MV-4-11 (cell line): Measurements from ENCODE around the gene NUP58.
A peak's percentile ranks its signal among the peaks of the same experiment; 100 is the strongest.
"Not testable (repeated sequence)": the region's sequence is repeated elsewhere in the genome, so short reads cannot be mapped to it uniquely, and the experiment has no call there.

Experiments
- DNase-seq: peaks from one replicate; lab custom pipeline; 2025; lab: John Stamatoyannopoulos, UW

Gene NUP58

GRCh38 chr13:25306671-25307464 is 5.4 kb downstream of the NUP58 start:
- DNase-seq, result no peak

DNA sequence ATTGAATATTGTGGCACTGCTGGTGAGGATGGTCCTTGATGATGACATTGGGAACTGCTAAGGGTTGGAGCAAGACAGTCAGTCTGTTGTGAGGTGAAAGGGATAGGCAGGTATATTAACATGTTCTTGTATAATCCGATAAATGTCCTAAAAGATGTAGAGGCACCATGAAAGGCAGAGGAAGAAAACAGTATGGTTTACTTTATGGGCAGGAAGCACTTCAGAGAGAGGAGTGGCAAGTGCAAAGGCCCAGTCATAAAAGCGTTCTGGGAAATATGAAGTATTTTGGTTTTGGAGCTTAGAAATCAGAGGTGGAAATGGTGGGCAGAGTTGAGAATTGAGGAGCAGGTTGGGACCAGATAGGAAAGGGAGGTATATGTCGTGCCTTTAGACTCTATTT is 9.5 kb downstream of the NUP58 start:
- no peak for DNase-seq

DNA sequence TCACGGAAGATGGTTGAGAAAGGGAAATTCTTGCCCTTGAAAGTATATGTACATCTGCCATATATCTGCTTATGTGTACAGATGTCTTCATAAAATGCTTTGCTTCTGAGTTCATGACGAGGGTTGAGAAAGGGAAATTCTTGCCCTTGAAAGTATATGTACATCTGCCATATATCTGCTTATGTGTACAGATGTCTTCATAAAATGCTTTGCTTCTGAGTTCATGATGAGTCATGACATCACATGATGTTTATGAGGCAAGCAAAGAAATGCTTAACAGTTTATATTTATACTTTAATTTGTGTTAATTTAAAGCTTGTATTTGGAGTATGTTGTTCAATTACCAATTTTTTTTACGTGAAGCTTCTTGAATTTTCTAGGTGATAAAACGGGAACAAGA is 17.5 kb downstream of the NUP58 start:
- peak; percentile 13 for DNase-seq

GRCh38 chr13:25319771-25320170 is 18.3 kb downstream of the NUP58 start:
- no peak for DNase-seq

GRCh38 chr13:25324100-25324499 is 22.7 kb downstream of the NUP58 start:
- no peak for DNase-seq

GRCh38 chr13:25329706-25330105 is 28.3 kb downstream of the NUP58 start:
- peak; percentile 19 for DNase-seq

DNA sequence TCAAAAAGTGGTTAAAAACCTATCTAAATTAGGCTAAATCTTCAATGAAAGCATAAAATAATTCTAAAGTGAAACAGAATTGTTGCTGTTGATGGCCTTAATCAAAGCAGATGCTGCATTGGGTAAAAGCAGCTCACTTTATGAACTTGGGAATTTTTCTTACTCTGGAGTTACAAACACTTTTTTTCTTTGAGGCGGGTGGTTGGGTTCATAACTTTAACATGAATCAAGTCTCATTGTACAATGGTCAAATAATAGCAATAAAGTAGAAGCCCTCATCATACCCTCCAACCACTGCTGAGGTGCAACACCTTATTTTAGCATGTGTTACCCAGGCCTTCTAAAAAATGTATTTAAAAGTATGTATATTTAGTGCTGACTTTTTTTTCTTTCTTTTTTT is 29.1 kb downstream of the NUP58 start:
- DNase-seq, result no peak

- no peak for DNase-seq
Observed at GRCh38 chr13:25335856-25336255, 34.4 kb downstream of the NUP58 start.

DNA sequence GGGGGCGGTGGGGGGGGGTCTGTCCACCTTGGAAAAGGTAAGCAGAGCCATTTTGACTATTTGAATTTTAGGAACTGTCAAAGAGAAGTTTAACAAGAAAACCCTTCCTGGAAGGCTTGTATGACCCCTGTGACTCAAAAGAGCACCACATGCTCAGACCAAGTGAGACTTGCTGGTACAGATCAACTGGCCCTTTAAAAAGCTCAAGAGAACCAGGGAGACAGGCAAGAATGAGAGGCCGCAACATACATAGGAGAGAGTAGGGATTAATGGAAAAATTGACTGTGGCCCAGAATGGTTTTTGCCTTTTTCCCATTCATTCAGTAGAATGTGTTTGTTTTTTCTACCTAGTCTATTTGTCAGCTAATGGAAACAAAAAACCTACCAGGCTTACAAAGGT is 44.2 kb downstream of the NUP58 start:
- no peak for DNase-seq

GRCh38 chr13:25347151-25347550 is 45.7 kb downstream of the NUP58 start:
- peak; percentile 28 for DNase-seq

GRCh38 chr13:25351404-25351803 is 50.0 kb downstream of the NUP58 start:
- no peak for DNase-seq

DNA sequence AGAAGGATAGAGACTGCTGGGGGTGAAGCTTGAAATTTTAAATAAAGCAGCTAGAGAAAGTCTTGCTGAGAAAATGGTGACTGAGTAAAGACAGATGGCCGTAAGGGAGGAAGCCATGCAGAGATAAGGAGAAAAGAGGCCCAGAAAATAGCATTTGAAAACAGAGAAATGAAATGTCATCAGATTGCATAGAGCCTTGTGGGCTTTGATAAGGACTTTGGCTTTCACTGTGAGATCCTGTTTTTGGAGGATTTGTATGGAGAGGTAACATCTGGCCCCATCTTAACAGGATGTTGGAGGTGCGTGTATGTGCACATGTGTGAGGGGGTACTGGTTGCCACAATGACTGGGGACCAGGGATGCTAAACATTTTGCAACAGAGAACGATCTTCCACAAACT is 50.8 kb downstream of the NUP58 start:
- DNase-seq, result no peak

- no peak for DNase-seq
Observed at GRCh38 chr13:25352806-25353205, 51.4 kb downstream of the NUP58 start.

GRCh38 chr13:25353344-25353743 is 51.9 kb downstream of the NUP58 start:
- no peak for DNase-seq

- DNase-seq, result no peak
Observed at GRCh38 chr13:25354377-25354776, 53.0 kb downstream of the NUP58 start.

DNA sequence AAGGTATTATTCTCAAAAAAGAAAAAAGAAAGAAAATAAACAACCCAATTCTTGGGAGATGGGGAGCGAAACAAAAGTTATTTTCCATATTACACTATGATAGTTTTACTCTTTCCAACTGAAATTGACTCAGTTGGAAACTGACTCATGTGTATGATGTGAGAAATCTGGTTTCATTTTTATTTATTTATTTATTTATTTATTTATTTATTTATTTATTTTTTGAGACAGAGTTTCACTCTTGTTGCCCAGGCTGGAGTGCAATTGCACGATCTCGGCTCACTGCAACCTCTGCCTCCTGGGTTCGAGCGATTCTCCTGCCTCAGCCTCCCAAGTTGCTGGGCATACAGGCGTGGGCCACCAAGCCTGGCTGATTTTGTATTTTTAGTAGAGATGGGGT is 59.0 kb downstream of the NUP58 start:
- not testable (repeated sequence) for DNase-seq

- no peak for DNase-seq
Observed at GRCh38 chr13:25365720-25366235, 64.4 kb downstream of the NUP58 start.

DNA sequence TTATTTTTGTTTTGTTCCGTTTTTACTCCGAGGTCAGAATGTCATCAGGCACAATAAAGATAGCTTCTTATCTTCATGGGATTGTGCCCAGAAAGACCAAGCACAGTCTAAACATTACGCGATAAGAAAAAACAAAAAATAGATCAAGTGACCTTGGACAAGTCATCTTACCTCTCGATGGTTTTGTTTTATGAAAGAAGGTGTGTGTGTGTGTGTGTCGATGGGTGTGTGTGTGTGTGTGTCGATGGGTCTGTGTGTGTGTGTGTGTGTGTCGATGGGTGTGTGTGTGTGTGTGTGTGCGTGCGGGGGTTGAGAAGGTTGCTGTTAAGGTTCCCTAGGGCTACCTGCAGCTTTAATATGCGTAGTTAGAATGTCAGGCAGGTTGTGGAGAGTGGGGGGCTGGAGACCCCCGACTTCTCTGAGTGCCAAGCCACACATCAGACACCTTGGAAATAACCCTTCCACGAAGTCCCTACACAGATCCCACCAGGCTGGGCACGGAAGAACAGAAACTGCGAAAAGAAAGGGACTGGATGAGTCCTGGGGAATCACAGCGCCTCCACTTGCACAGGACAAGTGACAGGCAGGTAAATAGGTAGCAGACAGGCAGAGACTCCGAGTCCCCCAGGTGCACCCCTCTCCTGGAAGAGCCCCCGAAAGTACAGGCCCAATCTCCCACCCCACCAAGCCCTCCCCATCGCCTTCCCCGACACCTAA is 69.9 kb downstream of the NUP58 start:
- no peak for DNase-seq

DNA sequence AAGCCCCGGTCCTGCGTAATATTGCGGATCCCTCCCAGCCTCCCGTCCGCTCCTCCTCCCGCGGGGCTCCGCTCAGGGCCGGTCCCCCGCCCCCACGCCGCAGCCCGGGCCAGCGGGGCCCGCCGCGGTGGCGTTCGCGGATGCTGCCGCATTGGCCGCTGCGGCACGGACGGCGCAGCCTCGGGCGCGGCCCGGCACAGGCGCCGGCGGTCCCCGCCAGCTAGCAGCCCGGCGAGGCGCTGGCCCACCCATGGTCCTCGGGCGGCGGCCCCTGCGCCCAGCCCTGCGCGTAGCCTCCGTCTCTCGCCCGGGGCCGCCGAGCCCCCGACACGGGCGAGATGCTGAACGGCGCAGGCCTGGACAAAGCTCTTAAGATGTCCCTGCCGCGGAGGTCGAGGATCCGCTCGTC is 70.5 kb downstream of the NUP58 start, which contains the start of gene ATP8A2:
Gene ATP8A2, plus strand, starts transcription at position 100 of the 409 bp plus-strand sequence. Its CDS starts 239 bp downstream, at position 339.
- no peak for DNase-seq

DNA sequence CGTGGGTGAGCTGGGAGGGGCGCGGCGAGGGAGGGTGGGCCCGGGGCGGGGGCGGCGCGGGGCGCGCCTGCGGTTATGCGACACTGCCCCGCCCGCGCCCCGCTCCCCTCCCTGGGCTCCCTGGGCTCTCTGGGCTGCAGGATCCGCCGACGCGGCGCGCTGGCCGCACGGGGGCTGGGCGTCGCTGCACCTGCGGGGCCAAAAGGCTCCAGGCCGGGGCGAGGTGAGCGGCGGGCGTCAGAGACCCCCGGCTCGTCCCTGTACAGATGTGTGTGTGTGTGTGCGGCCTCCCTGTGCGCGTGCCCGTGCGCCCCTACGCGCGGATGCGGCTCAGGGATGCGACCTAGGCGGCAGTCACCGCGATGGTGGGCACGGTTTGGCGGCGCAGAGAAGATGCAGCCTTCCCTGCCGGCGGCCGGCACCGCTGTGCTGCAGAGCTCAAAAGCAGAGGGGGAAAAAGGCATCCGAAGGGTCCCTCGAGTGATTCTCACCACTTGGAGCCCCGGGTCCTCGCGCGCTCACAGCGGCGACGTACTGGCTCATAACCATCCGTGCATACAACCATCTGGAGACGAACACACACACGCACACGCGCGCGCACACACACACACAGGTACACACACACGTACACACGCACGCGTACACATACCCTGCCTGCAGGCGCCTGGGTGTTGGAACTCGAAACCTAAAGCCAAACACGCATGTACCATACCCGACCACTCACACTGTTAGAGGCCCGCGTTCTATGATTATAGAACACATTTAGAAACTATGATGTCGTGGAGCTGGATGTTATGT is 71.1 kb downstream of the NUP58 start:
- DNase-seq, result no peak

GRCh38 chr13:25375727-25376358 is 74.4 kb downstream of the NUP58 start:
- DNase-seq, result peak; percentile 29
